ENCODE results near the gene SRGAP3.

The SRGAP3 gene

DNA sequence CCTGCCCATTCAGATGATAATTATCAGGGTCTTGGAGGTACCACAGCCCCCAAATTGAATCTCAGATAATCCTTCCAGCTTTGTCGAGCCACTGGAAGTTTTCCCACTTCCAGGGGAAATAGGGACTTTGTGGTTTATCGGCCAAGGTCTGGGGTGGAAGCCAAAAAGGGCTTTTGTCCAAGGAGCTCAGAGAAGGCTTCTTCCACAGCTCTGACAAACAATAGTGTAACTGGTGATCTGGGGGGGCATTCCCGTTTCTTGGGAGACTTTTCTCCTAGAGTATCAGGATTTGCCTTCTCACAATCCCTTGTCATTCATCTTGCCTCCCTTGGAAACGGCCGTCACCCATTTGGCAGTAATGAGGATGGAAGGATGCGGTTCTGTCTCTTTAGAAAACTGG lies 18.4 kb downstream of the SRGAP3 start:
- no peak for TF ChIP-seq CTCF (IDR thresholded peaks at IDR 0.05; ENCODE audit: insufficient read depth, low read depth, low read length, missing control alignments)
- DNase-seq (ENCODE audit: low read depth) = no peak
- no peak overlapping the region for H3K4me3 ChIP-seq (ENCODE audit: low read depth, low read length)

- no peak for TF ChIP-seq CTCF (IDR thresholded peaks at IDR 0.05; ENCODE audit: insufficient read depth, low read depth, low read length, missing control alignments)
- no peak for DNase-seq (ENCODE audit: low read depth)
- no peak overlapping the region for H3K4me3 ChIP-seq (ENCODE audit: low read depth, low read length)
Measured at GRCh38 chr3:9230596-9230995, 18.9 kb downstream of the SRGAP3 start.

DNA sequence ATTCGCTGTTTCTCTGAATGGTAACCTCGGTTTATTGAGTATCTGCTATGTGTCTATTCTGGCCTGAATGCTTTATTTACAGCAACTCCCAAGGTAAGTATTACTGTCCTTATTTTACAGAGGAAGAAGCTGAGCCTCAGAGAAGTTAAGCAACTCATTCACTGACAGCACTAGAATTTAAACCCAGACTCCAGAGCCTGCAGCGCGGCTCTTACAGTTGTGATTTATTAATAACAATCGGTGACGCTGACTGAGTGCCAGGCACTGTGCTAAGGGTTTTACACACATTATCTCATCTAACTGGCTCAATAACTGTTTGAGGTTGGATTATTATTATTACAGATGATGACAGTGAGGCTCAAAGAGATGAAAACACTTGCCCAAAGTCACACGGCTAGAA lies 19.6 kb downstream of the SRGAP3 start:
- no peak for DNase-seq (ENCODE audit: low read depth)
- no peak for TF ChIP-seq CTCF (IDR thresholded peaks at IDR 0.05; ENCODE audit: insufficient read depth, low read depth, low read length, missing control alignments)
- H3K4me3 ChIP-seq (ENCODE audit: low read depth, low read length) = no peak overlapping the region

GRCh38 chr3:9229325-9229724 lies 20.1 kb downstream of the SRGAP3 start:
- no peak for TF ChIP-seq CTCF (IDR thresholded peaks at IDR 0.05; ENCODE audit: insufficient read depth, low read depth, low read length, missing control alignments)
- DNase-seq (ENCODE audit: low read depth) = no peak
- no peak overlapping the region for H3K4me3 ChIP-seq (ENCODE audit: low read depth, low read length)

DNA sequence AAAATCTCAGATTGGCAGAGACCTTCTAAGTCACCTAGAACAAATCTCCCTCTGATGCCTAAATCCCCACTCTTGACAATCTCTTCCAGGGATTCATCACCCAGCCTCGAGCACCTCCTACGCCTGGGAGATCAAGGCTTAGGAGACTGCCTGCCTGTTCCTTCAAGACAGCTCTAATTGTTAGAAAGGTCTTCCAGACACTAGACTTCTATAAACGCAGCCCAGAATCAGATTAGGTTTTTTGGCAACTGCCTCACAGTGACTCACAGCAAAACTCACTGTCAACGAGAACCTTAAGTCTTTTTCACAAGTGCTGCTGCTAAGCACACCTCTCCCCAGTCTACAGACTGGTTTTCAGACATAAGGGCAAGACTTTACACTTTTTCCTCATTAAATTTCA lies 23.1 kb downstream of the SRGAP3 start:
- no peak for TF ChIP-seq CTCF (IDR thresholded peaks at IDR 0.05; ENCODE audit: insufficient read depth, low read depth, low read length, missing control alignments)
- no peak overlapping the region for H3K4me3 ChIP-seq (ENCODE audit: low read depth, low read length)
- DNase-seq (ENCODE audit: low read depth) = no peak

DNA sequence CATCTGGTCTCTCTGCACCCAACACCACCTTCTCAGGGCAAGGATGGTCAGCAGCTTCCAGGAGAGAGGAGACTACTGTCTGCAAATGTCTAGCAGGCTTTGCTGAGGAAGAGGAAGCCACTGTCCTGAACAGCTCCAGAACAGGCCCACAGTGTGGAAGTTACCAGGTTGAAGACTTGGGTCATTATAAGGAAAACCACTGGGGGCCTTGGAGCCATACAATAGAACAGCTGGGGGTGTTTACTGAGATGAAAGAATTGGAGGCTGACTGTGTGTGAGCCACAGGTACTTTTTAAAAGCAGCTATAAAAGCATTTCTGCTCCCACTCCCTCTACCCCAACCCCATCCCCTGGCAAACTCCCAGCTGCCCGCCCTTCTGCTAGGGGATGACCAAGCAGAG lies 24.2 kb downstream of the SRGAP3 start:
- TF ChIP-seq CTCF (IDR thresholded peaks at IDR 0.05; ENCODE audit: insufficient read depth, low read depth, low read length, missing control alignments) = no peak
- no peak for DNase-seq (ENCODE audit: low read depth)
- no peak overlapping the region for H3K4me3 ChIP-seq (ENCODE audit: low read depth, low read length)

DNA sequence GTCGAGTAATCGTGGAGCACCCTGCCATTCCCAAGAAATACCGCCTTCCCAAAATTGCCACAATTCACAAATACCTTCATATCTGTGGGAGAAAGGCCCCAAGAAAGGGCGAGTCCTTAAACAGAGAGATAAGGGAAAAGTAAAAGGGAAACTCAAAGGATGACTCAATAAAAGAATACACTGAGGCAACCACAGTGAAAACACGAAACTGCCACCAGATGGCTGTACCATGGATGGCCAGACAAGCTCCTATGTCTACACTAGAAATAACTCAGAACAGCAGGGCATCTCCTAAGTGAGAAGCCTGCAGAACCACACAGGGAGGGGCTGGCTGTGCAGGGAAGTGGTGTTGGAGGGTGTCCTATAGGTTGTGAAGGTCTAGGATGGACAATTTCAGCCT lies 25.0 kb downstream of the SRGAP3 start:
- TF ChIP-seq CTCF (IDR thresholded peaks at IDR 0.05; ENCODE audit: insufficient read depth, low read depth, low read length, missing control alignments) = peak; percentile 24
- DNase-seq (ENCODE audit: low read depth) = peak; percentile 79
- H3K4me3 ChIP-seq (ENCODE audit: low read depth, low read length) = no peak overlapping the region; the same call in 1 of the 2 replicates
